ENCODE measurements around the gene KCNH8. TPM values are rescaled to one million over a fixed set of nuclear protein-coding genes. Genes with fewer than 3 reads are reported as not detected.

Gene KCNH8
- total and polyA plus RNA-seq, 7 donors: 0.11 to 0.24 TPM; not detected in 5

GRCh38 chr3:19471138-19471537 is 322.8 kb downstream of the KCNH8 start:
- H3K27ac ChIP-seq: no peak overlapping the region
- H3K36me3 ChIP-seq (ENCODE audit: insufficient read depth in 1 of 2, low read depth in 1 of 2): no peaks in the 10 kb centered on the region
- TF ChIP-seq, protein P1, sequence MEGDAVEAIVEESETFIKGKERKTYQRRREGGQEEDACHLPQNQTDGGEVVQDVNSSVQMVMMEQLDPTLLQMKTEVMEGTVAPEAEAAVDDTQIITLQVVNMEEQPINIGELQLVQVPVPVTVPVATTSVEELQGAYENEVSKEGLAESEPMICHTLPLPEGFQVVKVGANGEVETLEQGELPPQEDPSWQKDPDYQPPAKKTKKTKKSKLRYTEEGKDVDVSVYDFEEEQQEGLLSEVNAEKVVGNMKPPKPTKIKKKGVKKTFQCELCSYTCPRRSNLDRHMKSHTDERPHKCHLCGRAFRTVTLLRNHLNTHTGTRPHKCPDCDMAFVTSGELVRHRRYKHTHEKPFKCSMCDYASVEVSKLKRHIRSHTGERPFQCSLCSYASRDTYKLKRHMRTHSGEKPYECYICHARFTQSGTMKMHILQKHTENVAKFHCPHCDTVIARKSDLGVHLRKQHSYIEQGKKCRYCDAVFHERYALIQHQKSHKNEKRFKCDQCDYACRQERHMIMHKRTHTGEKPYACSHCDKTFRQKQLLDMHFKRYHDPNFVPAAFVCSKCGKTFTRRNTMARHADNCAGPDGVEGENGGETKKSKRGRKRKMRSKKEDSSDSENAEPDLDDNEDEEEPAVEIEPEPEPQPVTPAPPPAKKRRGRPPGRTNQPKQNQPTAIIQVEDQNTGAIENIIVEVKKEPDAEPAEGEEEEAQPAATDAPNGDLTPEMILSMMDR (IDR thresholded peaks at IDR 0.05): no peak
- ATAC-seq (no peak), DNase-seq (no peak)
- intact Hi-C loops (cut with DNase I): no loop called here
- no peaks in the 10 kb centered on the region for H3K4me1 ChIP-seq
- no peaks in the 10 kb centered on the region for H3K27me3 ChIP-seq (ENCODE audit: insufficient read depth in 3 of 3, low read length in 2 of 3)
- WGBS, 3 donors: 69 to 77% (median 71%) methylated on average over 4 of the region's 4 CpGs
- H3K9me3 ChIP-seq: no peaks in the 10 kb centered on the region
- H3K4me3 ChIP-seq: no peak overlapping the region

GRCh38 chr3:19473971-19474580 is 325.8 kb downstream of the KCNH8 start:
- Histone ChIP-seq H3K4me1 (no peaks in the 10 kb centered on the region), H3K27me3 (ENCODE audit: insufficient read depth in 3 of 3, low read length in 2 of 3) (no peaks in the 10 kb centered on the region), H3K27ac (no peak overlapping the region), H3K36me3 (ENCODE audit: insufficient read depth in 1 of 2, low read depth in 1 of 2) (no peaks in the 10 kb centered on the region), H3K4me3 (no peak overlapping the region), H3K9me3 (no peaks in the 10 kb centered on the region)
- intact Hi-C loops (cut with DNase I): no loop called here
- ATAC-seq (no peak), DNase-seq (no peak)
- TF ChIP-seq, protein P1 (IDR thresholded peaks at IDR 0.05): no peak
- 48 to 61% (median 52%) methylated on average over 3 of the region's 3 CpGs for WGBS, 3 donors

DNA sequence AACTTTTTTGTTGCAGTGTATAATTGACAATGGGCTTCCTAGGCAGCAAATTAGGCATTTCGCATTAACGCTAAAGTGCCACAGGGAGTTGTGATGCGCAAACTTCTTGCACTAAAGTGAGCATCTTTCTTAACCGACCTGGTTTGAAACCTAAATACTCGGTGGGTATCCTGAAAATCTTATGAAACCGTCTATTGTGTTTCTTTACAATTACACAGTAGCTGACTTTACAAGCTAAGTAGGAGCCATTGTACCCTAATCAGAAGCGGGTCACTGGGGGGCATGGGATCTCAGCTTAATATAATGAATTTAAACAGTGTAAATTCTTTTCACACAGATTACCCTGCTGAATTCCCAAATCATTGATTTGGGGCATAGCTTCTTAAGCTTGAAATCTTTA is 328.0 kb downstream of the KCNH8 start:
- 70 to 79% (median 71%) methylated on average over 7 of the region's 7 CpGs for WGBS, 3 donors
- no peak overlapping the region for H3K27ac ChIP-seq
- TF ChIP-seq, protein P1 (IDR thresholded peaks at IDR 0.05): no peak
- DNase-seq (no peak), ATAC-seq (no peak)
- H3K27me3 ChIP-seq (ENCODE audit: insufficient read depth in 3 of 3, low read length in 2 of 3): no peaks in the 10 kb centered on the region
- intact Hi-C loops (cut with DNase I): no loop called here
- no peaks in the 10 kb centered on the region for H3K9me3 ChIP-seq
- H3K4me1 ChIP-seq: no peaks in the 10 kb centered on the region
- no peaks in the 10 kb centered on the region for H3K36me3 ChIP-seq (ENCODE audit: insufficient read depth in 1 of 2, low read depth in 1 of 2)
- no peak overlapping the region for H3K4me3 ChIP-seq

GRCh38 chr3:19485267-19485666 is 337.0 kb downstream of the KCNH8 start:
- Histone ChIP-seq H3K27me3 (ENCODE audit: insufficient read depth in 3 of 3, low read length in 2 of 3) (no peaks in the 10 kb centered on the region), H3K36me3 (ENCODE audit: insufficient read depth in 1 of 2, low read depth in 1 of 2) (no peaks in the 10 kb centered on the region), H3K4me1 (no peaks in the 10 kb centered on the region), H3K27ac (no peak overlapping the region), H3K9me3 (no peaks in the 10 kb centered on the region), H3K4me3 (no peak overlapping the region)
- intact Hi-C loops (cut with DNase I): no loop called here
- 85 to 93% (median 86%) methylated on average over 3 of the region's 3 CpGs for WGBS, 3 donors
- DNase-seq: no peak
- ATAC-seq: no peak
- TF ChIP-seq, protein P1 (IDR thresholded peaks at IDR 0.05): no peak

GRCh38 chr3:19487386-19487785 is 339.1 kb downstream of the KCNH8 start:
- no peak overlapping the region for H3K4me3 ChIP-seq
- no peaks in the 10 kb centered on the region for H3K27me3 ChIP-seq (ENCODE audit: insufficient read depth in 3 of 3, low read length in 2 of 3)
- no peaks in the 10 kb centered on the region for H3K9me3 ChIP-seq
- no peak overlapping the region for H3K27ac ChIP-seq
- ATAC-seq (no peak), DNase-seq (no peak)
- intact Hi-C loops (cut with DNase I): no loop called here
- WGBS, 3 donors: 39 to 51% (median 45%) methylated on average over 6 of the region's 6 CpGs
- H3K4me1 ChIP-seq: no peaks in the 10 kb centered on the region
- no peaks in the 10 kb centered on the region for H3K36me3 ChIP-seq (ENCODE audit: insufficient read depth in 1 of 2, low read depth in 1 of 2)
- TF ChIP-seq, protein P1 (IDR thresholded peaks at IDR 0.05): no peak

Data from psoas muscle (tissue), 8 donors.